Prostate gland (tissue), 2 donors: ENCODE data around the gene OR2T33.

Experiments used
- CTCF ChIP-seq, 4 experiments: fragments of 200-600 bp in 2 of 4; fragments of 450-650 bp in 2 of 4; sonication (generic) in 2 of 4; IDR thresholded peaks; 1 replicate in 3 of 4; 2 replicates in 1 of 4; pipeline ENCODE4 v1.5.1; 2016 to 2019; ENCODE audit warnings: antibody characterized with exemption in 4 of 4, mild to moderate bottlenecking in 2 of 4, moderate library complexity in 2 of 4
- POLR2A ChIP-seq: fragments of 450-650 bp; IDR thresholded peaks from one replicate; pipeline ENCODE4 v1.6.1; 2016; ENCODE audit warnings: antibody characterized with exemption, mild to moderate bottlenecking
- POLR2AphosphoS5 ChIP-seq: sonication (generic); formaldehyde crosslinking; IDR thresholded peaks from one replicate; pipeline ENCODE4 v1.6.1; 2017; ENCODE audit warnings: antibody characterized with exemption

DNA sequence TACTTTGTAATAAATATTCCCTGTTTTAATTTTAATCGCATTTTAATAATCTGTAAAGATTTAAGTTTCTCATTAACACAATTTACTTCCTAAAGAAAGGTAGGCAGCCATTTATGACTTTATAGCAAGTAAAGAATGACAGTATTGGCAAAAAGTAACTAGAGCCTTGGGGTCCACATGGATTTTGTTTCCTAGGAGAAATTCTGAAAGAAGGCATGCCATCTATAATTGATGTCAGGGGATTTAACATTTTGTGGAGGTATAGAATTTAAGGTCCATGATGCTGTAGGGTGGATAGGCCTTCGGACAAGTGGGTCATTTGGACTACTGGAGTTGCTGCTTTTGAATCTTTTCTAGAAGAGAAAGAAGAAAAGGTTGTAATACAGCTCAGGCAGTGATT is 46.7 kb downstream of the OR2T33 start, which contains the start of gene OR2M4:
- TF ChIP-seq CTCF (IDR thresholded peaks at IDR 0.05) (no peak), POLR2A (no peak), POLR2AphosphoS5 (no peak)
